Hematopoietic multipotent progenitor cell (in vitro differentiated cells): ENCODE results near the gene CACUL1. TPM values are rescaled to one million over a fixed set of nuclear protein-coding genes. Genes with fewer than 3 reads are reported as not detected.
"Not testable (repeated sequence)": the region's sequence is repeated elsewhere in the genome, so short reads cannot be mapped to it uniquely, and the experiment has no call there.

Experiments used
- DNase-seq, 3 donors: peaks; one replicate each; pipeline ENCODE4 v3.0.0-alpha.2; 2011 to 2015; ENCODE audit warnings: low read depth in 2 of 3, low spot score in 2 of 3
- total RNA-seq: library from RNA; depleted of rRNA; stranded (reverse); fragments of >200 nt; gene quantifications from one replicate; pipeline ENCODE4 v1.2.3, GENCODE V29; 2012

CACUL1 gene
- 15.3 TPM for total RNA-seq

GRCh38 chr10:118754556-118755423 is at the start of gene CACUL1:
TSS of gene CACUL1 (minus strand) at chr10:118754970. CDS start at chr10:118754762, 208 bp downstream.
- DNase-seq, result peak; percentile 98 to 100 (median 100)

- DNase-seq, result no peak
These were observed 49.5 kb upstream of the CACUL1 start for GRCh38 chr10:118804262-118804773.

GRCh38 chr10:118802126-118802793 is 47.5 kb upstream of the CACUL1 start:
- DNase-seq, result no peak

GRCh38 chr10:118800920-118801319 is 46.1 kb upstream of the CACUL1 start:
- DNase-seq, result peak in 2 of 3 donors; percentile 34 to 65

- no peak for DNase-seq
These were observed 45.0 kb upstream of the CACUL1 start for GRCh38 chr10:118799777-118800176.

- no peak for DNase-seq
These were observed 43.5 kb upstream of the CACUL1 start for GRCh38 chr10:118798231-118798662.

- not testable (repeated sequence) for DNase-seq
These were observed 40.2 kb upstream of the CACUL1 start for GRCh38 chr10:118794971-118795370.

GRCh38 chr10:118793545-118793944 is 38.8 kb upstream of the CACUL1 start:
- no peak for DNase-seq

- DNase-seq, result peak in 2 of 3 donors; percentile 20 to 56
These were observed 37.8 kb upstream of the CACUL1 start for GRCh38 chr10:118792526-118792925.

- no peak for DNase-seq
These were observed 35.3 kb upstream of the CACUL1 start for GRCh38 chr10:118790058-118790457.

GRCh38 chr10:118785551-118785950 is 30.8 kb upstream of the CACUL1 start:
- DNase-seq, result no peak

- DNase-seq, result no peak
These were observed 29.2 kb upstream of the CACUL1 start for GRCh38 chr10:118783776-118784545.

- DNase-seq, result not testable (repeated sequence)
These were observed 28.2 kb upstream of the CACUL1 start for GRCh38 chr10:118782916-118783465.

- no peak for DNase-seq
These were observed 26.8 kb upstream of the CACUL1 start for GRCh38 chr10:118781541-118781940.

GRCh38 chr10:118778727-118779126 is 24.0 kb upstream of the CACUL1 start:
- no peak for DNase-seq

GRCh38 chr10:118776960-118777359 is 22.2 kb upstream of the CACUL1 start:
- DNase-seq, result no peak

- no peak for DNase-seq
These were observed 21.3 kb upstream of the CACUL1 start for GRCh38 chr10:118776033-118776432.

GRCh38 chr10:118775478-118775877 is 20.7 kb upstream of the CACUL1 start:
- DNase-seq, result no peak

- no peak for DNase-seq
These were observed 18.3 kb upstream of the CACUL1 start for GRCh38 chr10:118773041-118773440.

GRCh38 chr10:118771976-118772375 is 17.2 kb upstream of the CACUL1 start:
- no peak for DNase-seq
